Mammary epithelial cell (primary cell): Measurements from ENCODE around the gene SELENOM.

ENCODE experiments used
- EZH2 ChIP-seq: IDR thresholded peaks from 2 replicates; pipeline ENCODE4 v1.6.1; 2012; ENCODE audit warnings: low read length, inconsistent platforms, borderline replicate concordance
- TF ChIP-seq, protein P1 (sequence below), 2 donors: IDR thresholded peaks in 1 of 2; conservative IDR thresholded peaks in 1 of 2; 2 replicates each; pipeline ENCODE4 v1.5.1; 2011 to 2012; ENCODE audit warnings: inconsistent platforms in 2 of 2, low read length in 2 of 2, mild to moderate bottlenecking in 2 of 2, control low read depth in 1 of 2, low read depth in 1 of 2; ENCODE audit not compliant: insufficient read depth in 1 of 2; ENCODE audit errors: extremely low read depth in 1 of 2

DNA sequence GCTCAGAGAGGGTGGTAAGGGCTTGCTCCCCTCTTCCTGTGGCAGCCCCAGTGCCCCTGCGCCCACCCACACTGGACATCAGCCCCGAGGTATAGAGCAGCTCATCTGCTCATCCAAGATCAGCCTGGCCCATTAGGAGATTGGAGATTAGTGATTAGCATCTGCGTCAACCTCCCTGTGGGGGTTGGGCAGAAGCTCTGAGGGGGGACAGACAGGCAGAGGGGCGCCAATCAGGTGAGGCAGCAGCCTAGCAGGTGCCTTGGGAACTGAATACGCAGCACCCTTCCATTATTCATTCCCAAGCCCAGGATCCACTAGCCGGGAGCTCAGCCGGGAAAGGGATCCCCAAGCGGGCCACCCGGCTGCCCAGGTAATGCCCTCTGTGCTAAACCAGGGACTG, 15.2 kb downstream of the SELENOM start:
- TF ChIP-seq, protein P1, sequence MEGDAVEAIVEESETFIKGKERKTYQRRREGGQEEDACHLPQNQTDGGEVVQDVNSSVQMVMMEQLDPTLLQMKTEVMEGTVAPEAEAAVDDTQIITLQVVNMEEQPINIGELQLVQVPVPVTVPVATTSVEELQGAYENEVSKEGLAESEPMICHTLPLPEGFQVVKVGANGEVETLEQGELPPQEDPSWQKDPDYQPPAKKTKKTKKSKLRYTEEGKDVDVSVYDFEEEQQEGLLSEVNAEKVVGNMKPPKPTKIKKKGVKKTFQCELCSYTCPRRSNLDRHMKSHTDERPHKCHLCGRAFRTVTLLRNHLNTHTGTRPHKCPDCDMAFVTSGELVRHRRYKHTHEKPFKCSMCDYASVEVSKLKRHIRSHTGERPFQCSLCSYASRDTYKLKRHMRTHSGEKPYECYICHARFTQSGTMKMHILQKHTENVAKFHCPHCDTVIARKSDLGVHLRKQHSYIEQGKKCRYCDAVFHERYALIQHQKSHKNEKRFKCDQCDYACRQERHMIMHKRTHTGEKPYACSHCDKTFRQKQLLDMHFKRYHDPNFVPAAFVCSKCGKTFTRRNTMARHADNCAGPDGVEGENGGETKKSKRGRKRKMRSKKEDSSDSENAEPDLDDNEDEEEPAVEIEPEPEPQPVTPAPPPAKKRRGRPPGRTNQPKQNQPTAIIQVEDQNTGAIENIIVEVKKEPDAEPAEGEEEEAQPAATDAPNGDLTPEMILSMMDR (conservative IDR thresholded peaks at IDR 0.05 in 1 of 2, IDR thresholded peaks at IDR 0.05 in 1 of 2; ENCODE audit: extremely low read depth in 1 of 2, insufficient read depth in 1 of 2, low read depth in 1 of 2, low read length in 2 of 2) = no peak
- no peak for TF ChIP-seq EZH2
